Measurements from ENCODE around the gene ULK3.

Gene ULK3

DNA sequence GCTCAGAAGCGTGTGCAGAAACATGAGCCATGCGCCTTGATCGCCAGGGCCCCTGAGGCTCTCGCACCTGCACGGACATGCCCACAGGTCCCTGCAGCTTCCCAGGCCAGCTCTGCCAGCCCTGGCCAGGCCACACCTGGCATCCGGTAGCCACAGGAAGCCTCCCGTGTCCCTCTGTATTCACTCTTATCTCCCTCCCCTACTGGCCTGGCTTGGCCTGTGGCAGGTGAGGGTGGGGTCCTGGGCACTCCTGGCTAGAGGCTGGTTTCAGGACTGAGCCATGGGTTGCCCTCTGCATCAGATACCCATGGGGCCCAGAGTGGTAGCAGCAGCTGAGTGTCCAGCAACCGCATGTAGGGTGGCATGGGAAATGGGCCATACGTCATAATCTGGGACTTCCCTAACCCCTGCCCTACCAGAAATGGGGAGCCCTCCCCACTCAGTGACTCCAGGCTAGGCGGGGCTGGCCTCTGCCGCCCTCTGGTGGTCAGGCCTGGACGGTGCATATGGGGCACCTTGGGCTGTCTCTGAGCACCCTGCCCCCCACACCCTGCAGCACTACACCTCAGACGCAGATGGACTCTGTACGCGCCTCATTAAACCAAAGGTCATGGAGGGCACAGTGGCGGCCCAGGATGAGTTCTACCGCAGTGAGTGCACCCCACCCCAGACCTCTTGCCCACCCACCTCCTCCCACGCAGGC lies 42.9 kb downstream of the ULK3 start:
- peak in 47 of 56 donors; percentile 21 to 80 (median 49) for DNase-seq

GRCh38 chr15:74799255-74799855 lies 43.6 kb downstream of the ULK3 start:
- no peak for DNase-seq

DNA sequence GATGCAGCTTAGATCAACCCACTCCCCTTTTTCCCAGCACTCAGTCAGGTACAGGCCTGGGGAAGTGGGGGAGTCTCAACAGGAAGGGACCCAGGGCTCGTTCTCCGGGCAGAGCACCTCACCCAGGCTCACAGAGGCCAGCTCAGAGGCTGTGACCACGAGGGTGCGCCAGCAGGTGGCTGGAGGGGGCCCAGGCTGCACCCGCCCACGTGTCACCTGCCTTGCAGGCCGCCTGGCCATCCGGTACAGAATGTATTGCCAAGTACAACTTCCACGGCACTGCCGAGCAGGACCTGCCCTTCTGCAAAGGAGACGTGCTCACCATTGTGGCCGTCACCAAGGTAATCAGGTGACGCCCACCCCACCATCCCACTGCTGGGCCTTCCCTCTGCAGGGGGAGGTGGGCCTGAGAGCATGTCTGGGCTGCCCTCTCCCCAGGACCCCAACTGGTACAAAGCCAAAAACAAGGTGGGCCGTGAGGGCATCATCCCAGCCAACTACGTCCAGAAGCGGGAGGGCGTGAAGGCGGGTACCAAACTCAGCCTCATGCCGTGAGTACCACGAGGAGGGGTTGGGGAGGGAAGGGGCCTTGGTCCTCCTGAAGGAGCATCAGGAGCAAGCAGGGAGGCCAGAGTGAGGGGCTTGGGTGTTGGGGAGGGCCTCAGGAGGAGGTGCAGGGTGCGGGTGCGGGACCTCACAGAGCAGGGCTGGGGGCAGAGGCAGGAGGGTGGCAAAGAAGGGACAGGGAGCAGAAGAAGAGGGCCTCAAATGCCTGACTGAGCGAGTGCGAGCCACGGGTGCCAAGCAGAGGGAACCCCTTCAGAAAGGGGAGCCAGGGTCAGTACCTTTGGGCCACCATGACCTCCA lies 44.3 kb downstream of the ULK3 start:
- DNase-seq = no peak

DNA sequence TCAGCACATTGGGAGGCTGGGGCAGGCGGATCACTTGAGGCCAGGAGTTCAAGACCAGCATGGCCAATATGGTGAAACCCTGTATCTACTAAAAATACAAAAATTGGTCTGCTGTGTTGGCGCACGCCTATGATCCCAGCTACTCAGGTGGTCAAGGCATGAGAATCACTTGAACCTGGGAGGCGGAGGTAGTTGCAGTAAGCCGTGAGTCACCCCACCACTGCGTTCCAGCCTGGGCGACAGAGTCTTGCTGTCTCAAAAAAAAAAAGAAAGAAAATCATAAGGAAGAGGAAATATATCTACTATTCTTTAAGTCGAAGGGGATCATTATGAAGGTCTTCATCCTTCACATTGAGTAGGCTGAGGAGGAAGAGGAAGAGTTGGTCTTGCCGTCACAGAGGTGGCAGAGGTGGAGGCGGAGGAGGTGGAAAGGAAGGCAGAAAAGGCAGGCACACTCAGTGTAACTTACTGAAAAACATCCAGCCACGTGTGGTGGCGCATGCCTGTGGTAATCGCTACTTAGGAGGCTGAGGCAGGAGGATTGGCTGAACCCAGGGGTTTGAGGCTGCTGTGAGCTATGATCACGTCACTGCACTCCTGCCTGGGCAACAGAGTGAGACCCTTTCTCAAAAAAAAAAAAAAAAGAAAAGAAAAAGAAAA lies 46.9 kb downstream of the ULK3 start:
- DNase-seq = no peak

GRCh38 chr15:74794970-74795349 lies 48.0 kb downstream of the ULK3 start:
- no peak for DNase-seq

- DNase-seq = no peak
Measured at GRCh38 chr15:74794248-74794969, 48.5 kb downstream of the ULK3 start.

GRCh38 chr15:74793135-74794028 lies 49.6 kb downstream of the ULK3 start:
- DNase-seq = peak in 1 of 56 donors; percentile 36

GRCh38 chr15:74792227-74793016 lies 50.5 kb downstream of the ULK3 start:
- peak in 1 of 56 donors; percentile 26 for DNase-seq

DNA sequence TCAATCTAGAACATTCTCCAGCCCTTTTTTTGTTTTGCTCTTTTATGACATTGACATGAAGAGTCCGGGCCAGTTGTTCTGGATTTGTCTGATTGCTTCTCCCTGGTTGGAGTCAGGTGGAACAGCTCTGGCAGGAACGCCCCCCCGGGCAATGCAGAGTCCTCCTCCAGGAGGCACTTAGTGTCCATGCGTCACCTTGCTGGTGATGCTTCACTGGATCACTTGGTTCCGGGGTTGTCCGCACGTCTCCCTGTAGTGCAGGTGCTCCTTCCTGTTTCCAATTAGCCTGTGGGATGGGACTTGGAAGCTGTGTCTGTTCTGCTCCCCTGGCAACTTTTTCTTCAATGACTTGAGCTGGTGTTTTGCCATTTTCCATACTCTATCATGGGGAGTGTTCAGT lies 51.3 kb downstream of the ULK3 start:
- DNase-seq = no peak

DNA sequence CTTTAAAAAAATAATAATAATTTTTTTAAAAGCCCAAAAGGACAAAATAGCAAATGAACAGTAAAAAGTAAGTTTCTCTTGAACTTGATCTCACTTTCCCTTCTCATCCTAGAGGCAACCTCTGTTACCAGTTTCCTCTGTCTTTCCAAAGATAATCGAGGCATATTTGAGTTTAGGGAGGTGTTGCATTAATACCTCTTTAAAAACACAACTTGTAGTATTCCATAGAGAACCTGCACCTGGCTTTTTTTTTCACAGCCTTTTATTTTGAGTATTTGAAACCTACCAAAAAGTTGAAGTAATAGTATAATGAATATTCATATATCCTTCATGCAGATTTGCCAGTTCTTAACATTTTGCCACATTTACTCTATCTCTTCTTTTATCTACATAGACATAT lies 51.9 kb downstream of the ULK3 start:
- no peak for DNase-seq

DNA sequence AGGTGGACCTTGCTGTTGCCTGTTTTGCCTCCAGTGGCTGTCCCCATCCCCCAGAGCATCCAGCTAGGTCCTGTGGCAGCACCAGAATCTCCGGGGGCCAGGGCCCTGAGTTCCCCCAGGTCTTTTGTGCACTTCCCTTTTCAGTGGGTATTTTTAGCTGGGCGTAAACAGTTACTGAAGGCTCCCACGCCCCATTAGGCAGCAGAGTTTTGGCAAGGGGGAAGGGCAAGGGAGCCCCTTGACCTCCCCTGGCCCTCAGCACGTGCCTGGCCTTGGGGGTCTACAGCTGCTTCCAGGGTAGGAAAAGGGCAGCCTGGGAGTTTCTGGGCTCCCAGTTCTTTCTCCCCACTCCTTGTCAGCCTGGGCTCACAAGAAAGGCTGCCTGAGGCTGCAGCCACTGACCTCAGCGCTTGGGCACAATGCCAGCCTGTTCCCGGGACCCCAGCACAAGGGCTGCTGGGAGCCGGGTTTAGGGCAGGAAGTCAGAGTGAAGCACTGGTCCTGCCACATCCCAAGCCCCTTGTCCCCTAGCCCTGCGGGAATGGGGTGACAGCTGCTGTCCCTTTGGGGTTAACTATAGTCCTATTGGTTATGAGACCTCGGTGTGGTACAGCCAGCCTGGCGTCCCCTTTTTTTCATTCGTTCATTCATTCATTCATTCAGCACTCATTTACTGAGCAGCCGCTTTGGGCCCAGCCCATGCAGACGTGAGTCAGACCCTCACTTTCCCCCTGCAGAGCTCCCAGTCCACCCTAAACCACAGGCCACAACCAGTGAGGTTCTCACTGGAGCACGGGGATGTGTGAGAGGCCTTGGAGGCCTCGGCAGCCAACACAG lies 52.7 kb downstream of the ULK3 start:
- DNase-seq = peak in 49 of 56 donors; percentile 5 to 85 (median 62)

GRCh38 chr15:74789741-74790079 lies 53.2 kb downstream of the ULK3 start:
- no peak for DNase-seq

GRCh38 chr15:74789171-74789631 lies 53.8 kb downstream of the ULK3 start:
- DNase-seq = no peak

DNA sequence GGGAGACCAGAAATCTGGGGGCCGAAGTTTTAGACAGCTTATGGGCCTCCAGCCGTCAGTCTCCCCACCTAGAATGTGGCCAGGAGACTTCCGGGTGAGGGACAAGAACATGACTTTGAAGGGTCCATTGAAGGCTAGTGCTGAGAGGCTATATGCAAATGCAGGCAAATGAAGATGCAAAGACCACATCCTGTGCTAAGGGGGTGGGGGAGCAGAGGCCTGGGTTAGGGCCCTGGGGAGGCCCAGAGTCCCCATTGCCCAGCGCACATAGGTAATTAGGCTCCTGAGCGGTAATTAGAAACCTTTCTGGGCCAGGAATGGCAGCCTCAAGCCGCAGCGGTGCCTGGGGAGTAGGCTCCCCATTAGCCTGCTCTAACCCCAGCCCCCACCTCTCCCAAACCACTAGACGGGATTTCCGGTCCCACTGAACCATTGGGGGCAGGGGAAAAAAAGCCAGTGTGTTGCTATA lies 54.2 kb downstream of the ULK3 start:
- DNase-seq = no peak

- DNase-seq = no peak
Measured at GRCh38 chr15:74788042-74788682, 54.8 kb downstream of the ULK3 start.

DNA sequence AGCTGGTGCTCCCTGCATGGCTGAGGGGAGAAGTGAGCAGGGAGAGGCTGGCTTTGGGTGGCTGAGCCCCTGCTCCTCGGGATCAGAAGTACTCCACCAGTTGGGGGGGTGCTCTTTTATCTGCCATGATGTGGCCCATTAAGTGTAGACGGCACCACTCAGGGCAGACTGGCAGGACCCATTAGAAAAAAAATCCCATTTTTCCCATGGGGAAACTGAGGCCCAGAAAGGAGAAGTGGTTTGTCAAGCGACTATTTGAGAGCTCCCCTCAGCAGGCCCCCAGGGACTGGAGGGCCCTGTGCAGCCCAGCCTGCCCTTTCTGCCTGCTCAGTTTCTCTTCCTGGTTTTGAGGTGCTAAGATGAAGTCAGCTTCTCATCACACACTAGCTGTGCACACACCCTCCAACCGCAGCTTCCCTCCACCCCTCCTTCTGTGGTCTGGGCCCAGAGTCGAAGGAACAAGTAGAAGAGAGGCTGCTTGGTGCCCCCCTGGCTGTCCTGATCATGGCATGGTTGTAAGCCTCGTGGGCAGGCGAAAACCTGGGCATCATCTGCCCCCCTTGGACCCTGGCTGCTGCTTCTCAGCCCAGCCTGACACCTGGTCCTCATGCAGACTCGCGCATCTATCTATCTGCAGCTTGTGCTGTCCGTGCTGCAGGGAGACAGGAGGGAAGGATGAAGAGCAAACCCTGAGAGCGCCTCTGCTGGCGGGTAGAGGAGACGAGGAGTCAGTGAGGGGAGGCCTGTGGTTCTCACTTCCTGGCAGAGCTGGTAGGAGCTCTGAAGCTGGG lies 55.5 kb downstream of the ULK3 start:
- peak in 32 of 56 donors; percentile 24 to 67 (median 46) for DNase-seq

Measured in nucleus accumbens (tissue), 56 donors.